Type B pancreatic cell (in vitro differentiated cells): Measurements from ENCODE around the gene CMKLR1. TPM values are rescaled to one million over a fixed set of nuclear protein-coding genes. Genes with fewer than 3 reads are reported as not detected.

Experiments
- DNase-seq: peaks from one replicate; pipeline ENCODE4 v3.0.0; 2021; ENCODE audit warnings: mixed read lengths; ENCODE audit not compliant: unreplicated experiment; ENCODE audit errors: extremely low spot score
- H3K27ac Mint-ChIP-seq: 2 replicates; pipeline ENCODE4 v1.8.0; 2021; ENCODE audit warnings: mild to moderate bottlenecking, mixed read lengths
- H3K27me3 Mint-ChIP-seq: 2 replicates; pipeline ENCODE4 v1.8.0; 2021; ENCODE audit warnings: mixed read lengths
- H3K36me3 Mint-ChIP-seq: 2 replicates; pipeline ENCODE4 v1.8.0; 2021; ENCODE audit warnings: mixed read lengths
- H3K4me1 Mint-ChIP-seq: one replicate; pipeline ENCODE4 v1.8.0; 2021; ENCODE audit warnings: mixed read lengths; ENCODE audit not compliant: unreplicated experiment
- H3K4me3 Mint-ChIP-seq: 2 replicates; pipeline ENCODE4 v1.8.0; 2021; ENCODE audit warnings: mild to moderate bottlenecking, mixed read lengths
- H3K9me3 Mint-ChIP-seq: 2 replicates; pipeline ENCODE4 v1.8.0; 2021; ENCODE audit warnings: mixed read lengths
- total RNA-seq: library from RNA; stranded (reverse); gene quantifications from 2 replicates; pipeline ENCODE4 v1.2.1, GENCODE V29; 2021; ENCODE audit warnings: low replicate concordance
- TF ChIP-seq, protein P1 (sequence below): fragments of 200-600 bp; sonication (generic); conservative IDR thresholded peaks from 2 replicates; pipeline ENCODE4 v1.5.0; 2021; ENCODE audit warnings: antibody characterized with exemption, mild to moderate bottlenecking

Gene CMKLR1
- total RNA-seq, 1 donor from 2014 or later, result 0.97 TPM

DNA sequence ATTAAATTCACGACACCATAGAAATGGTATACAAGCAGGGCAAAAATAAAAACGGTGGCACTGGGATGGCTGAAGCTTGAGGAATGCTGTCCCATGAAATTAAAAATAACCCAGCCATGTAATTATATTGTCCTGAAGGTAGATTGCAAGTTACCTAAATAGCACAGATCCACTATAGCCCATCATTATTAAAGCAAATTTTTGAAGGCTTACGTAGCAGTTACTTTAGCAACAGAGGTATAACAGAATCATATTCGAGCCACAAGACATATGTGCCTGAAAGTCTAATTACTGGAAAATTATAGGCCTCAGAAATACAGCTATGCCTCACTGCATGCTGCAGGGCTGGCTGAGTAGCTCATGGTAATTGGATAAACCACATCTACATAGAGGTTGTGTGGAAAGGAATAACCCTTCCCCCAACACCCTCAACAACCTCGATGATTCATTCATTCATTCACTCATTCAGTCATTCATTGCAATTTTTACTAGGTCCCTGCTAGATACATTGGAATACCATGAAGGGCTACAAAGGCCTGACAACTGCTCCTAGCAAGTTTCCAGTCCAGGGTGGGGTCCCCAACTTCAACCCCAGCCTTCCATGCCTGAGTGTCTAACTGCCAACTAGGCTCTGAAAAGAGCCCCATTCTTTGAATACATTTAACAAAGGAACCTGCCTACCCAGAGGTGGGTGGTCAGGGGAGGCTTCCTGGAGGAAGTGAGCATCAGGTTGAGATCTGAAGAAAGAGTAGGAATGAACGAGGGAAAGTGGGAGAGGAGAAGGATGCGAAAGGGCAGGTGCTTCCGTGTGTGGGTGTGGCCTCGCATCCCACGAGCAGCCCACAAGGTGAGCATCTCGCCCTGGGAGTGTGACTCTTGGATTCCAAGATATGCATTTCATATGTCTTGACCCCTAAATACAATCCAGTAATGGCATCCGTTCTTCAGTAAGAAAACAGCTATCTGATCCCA lies 18.0 kb upstream of the CMKLR1 start:
- no peak overlapping the region for H3K4me3 Mint-ChIP-seq
- no peaks in the 10 kb centered on the region for H3K36me3 Mint-ChIP-seq
- TF ChIP-seq, protein P1, sequence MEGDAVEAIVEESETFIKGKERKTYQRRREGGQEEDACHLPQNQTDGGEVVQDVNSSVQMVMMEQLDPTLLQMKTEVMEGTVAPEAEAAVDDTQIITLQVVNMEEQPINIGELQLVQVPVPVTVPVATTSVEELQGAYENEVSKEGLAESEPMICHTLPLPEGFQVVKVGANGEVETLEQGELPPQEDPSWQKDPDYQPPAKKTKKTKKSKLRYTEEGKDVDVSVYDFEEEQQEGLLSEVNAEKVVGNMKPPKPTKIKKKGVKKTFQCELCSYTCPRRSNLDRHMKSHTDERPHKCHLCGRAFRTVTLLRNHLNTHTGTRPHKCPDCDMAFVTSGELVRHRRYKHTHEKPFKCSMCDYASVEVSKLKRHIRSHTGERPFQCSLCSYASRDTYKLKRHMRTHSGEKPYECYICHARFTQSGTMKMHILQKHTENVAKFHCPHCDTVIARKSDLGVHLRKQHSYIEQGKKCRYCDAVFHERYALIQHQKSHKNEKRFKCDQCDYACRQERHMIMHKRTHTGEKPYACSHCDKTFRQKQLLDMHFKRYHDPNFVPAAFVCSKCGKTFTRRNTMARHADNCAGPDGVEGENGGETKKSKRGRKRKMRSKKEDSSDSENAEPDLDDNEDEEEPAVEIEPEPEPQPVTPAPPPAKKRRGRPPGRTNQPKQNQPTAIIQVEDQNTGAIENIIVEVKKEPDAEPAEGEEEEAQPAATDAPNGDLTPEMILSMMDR, result no peak
- H3K4me1 Mint-ChIP-seq, result peaks cover 24% of the 10 kb centered on the region
- no peak overlapping the region for H3K27ac Mint-ChIP-seq
- no peak for DNase-seq
- peaks cover 5% of the 10 kb centered on the region for H3K9me3 Mint-ChIP-seq
- peaks cover 15% of the 10 kb centered on the region for H3K27me3 Mint-ChIP-seq

GRCh38 chr12:108355069-108355468 lies 16.0 kb upstream of the CMKLR1 start:
- Mint-ChIP-seq H3K27me3 (peaks cover 3% of the 10 kb centered on the region), H3K27ac (no peak overlapping the region), H3K36me3 (no peaks in the 10 kb centered on the region), H3K4me3 (no peak overlapping the region), H3K9me3 (peaks cover 5% of the 10 kb centered on the region), H3K4me1 (peaks cover 24% of the 10 kb centered on the region)
- no peak for DNase-seq
- TF ChIP-seq, protein P1, result no peak

GRCh38 chr12:108352591-108352990 lies 13.5 kb upstream of the CMKLR1 start:
- no peaks in the 10 kb centered on the region for H3K36me3 Mint-ChIP-seq
- H3K9me3 Mint-ChIP-seq, result peaks cover 5% of the 10 kb centered on the region
- peaks cover 3% of the 10 kb centered on the region for H3K27me3 Mint-ChIP-seq
- H3K4me1 Mint-ChIP-seq, result peaks cover 21% of the 10 kb centered on the region
- H3K27ac Mint-ChIP-seq, result no peak overlapping the region
- TF ChIP-seq, protein P1, result no peak
- no peak overlapping the region for H3K4me3 Mint-ChIP-seq
- DNase-seq, result no peak

GRCh38 chr12:108350511-108350910 lies 11.4 kb upstream of the CMKLR1 start:
- Mint-ChIP-seq H3K27ac (no peak overlapping the region), H3K9me3 (peaks cover 5% of the 10 kb centered on the region), H3K36me3 (no peaks in the 10 kb centered on the region), H3K4me1 (peaks cover 17% of the 10 kb centered on the region), H3K27me3 (peaks cover 7% of the 10 kb centered on the region), H3K4me3 (no peak overlapping the region)
- no peak for DNase-seq
- TF ChIP-seq, protein P1, result no peak

GRCh38 chr12:108349278-108349688 lies 10.2 kb upstream of the CMKLR1 start:
- Mint-ChIP-seq H3K4me1 (peaks cover 18% of the 10 kb centered on the region), H3K9me3 (peaks cover 3% of the 10 kb centered on the region), H3K36me3 (no peaks in the 10 kb centered on the region), H3K27me3 (peaks cover 13% of the 10 kb centered on the region), H3K27ac (no peak overlapping the region), H3K4me3 (no peak overlapping the region)
- TF ChIP-seq, protein P1, result no peak
- DNase-seq, result no peak
